ENCODE results near the gene GALK1. TPM values are rescaled to one million over a fixed set of nuclear protein-coding genes. Genes with fewer than 3 reads are reported as not detected.

GALK1 gene
- polyA plus RNA-seq, 1 donor (not counting 4 experiments of a cell fraction or from before 2014, with no cell fraction given), result 1.3 TPM

GRCh38 chr17:75764417-75764710, 628 bp downstream of the GALK1 start:
- Histone ChIP-seq H3K9ac (ENCODE audit: control insufficient read depth, extremely low read depth, insufficient read depth, low read length) (peak overlapping the region; percentile 64), H3K9me3 (ENCODE audit: control insufficient read depth, low read depth, low read length) (no peaks in the 10 kb centered on the region), H3K4me2 (ENCODE audit: control insufficient read depth, extremely low read depth, insufficient read depth, low read depth, low read length) (peak overlapping the region; percentile 91), H3K27me3 (ENCODE audit: control insufficient read depth, extremely low read depth, insufficient read depth, low read length) (no peaks in the 10 kb centered on the region), H3K4me3 (ENCODE audit: control insufficient read depth in 2 of 3, extremely low read depth in 1 of 3, insufficient read depth in 2 of 3, low read depth in 1 of 3, low read length in 3 of 3) (peak overlapping the region; percentile 50 to 66 (median 51)), H4K20me1 (ENCODE audit: control insufficient read depth, extremely low read depth, insufficient read depth, low read length) (peaks cover 8% of the 10 kb centered on the region), H3K36me3 (ENCODE audit: control insufficient read depth in 2 of 2, extremely low read depth in 1 of 2, insufficient read depth in 2 of 2, low read length in 2 of 2) (peaks cover 3 to 5% of the 10 kb centered on the region in 2 experiments), H3K9me1 (ENCODE audit: control insufficient read depth, extremely low read depth, insufficient read depth, low read length) (no peaks in the 10 kb centered on the region), H3K27ac (ENCODE audit: control insufficient read depth, insufficient read depth, low read length) (peak overlapping the region; percentile 20), H2AFZ (ENCODE audit: control insufficient read depth, low read length) (peak overlapping the region; percentile 26), H3K79me2 (ENCODE audit: control insufficient read depth, insufficient read depth, low read length) (no peaks in the 10 kb centered on the region), H3K4me1 (ENCODE audit: control insufficient read depth, extremely low read depth, insufficient read depth, low read length) (no peaks in the 10 kb centered on the region)
- no peak for TF ChIP-seq EZH2 (IDR thresholded peaks at IDR 0.05; ENCODE audit: low read length)
- peak in 1 of 3 experiments; percentile 45 for TF ChIP-seq CTCF (optimal IDR thresholded peaks at IDR 0.05 in 1 of 3, IDR thresholded peaks at IDR 0.05 in 1 of 3, conservative IDR thresholded peaks at IDR 0.05 in 1 of 3; ENCODE audit: extremely low read depth in 1 of 3, insufficient read depth in 2 of 3, low read length in 3 of 3)
- dilution Hi-C loops (cut with MboI; ENCODE audit: extremely low pct_ligation_motif_present, low sequenced_read_pairs), result no loop called here
- DNase-seq (ENCODE audit: low read depth, low spot score) (no peak), FAIRE-seq (no peak)

DNA sequence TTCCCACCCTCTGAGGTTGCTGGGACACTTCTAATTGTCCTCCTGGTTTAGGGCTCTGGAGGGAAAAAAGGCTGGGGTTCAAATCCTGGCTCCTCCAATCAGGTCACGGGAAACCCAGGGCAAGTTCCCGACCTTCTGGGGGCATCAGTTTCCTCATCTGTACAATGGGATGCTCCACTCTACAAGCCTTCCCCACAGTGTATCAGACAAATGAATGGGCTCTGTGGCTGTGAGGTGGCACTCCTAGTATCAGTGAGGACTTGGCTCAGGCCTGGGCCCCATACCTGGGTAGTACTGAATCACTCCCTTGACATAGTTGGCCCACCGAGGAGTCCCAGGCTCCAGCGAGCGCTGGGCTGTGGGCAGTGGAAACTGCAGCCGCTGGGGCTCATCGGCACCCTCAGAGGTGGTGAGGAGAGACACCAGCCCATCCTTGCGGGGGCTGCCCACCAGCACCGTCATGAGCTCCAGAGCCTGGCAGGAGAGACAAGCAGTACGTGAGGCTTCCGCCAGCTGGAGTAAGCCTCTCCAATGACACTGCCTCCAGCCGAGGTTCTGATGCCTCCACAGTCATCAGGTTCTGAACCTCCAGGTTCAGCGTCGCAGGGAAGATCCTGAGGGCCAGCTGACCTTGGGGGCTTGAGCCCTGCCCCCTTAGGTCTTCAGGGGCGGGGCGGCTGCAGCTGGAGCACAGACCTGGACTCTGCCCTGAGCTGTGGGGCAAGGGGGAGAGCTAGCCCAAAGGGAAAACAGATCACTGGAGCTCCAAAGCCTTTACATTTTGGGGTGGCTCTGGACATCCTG, 1.2 kb downstream of the GALK1 start:
- Histone ChIP-seq H3K27ac (ENCODE audit: control insufficient read depth, insufficient read depth, low read length) (no peak overlapping the region), H2AFZ (ENCODE audit: control insufficient read depth, low read length) (no peak overlapping the region), H3K9me3 (ENCODE audit: control insufficient read depth, low read depth, low read length) (no peaks in the 10 kb centered on the region), H3K4me1 (ENCODE audit: control insufficient read depth, extremely low read depth, insufficient read depth, low read length) (no peaks in the 10 kb centered on the region), H3K27me3 (ENCODE audit: control insufficient read depth, extremely low read depth, insufficient read depth, low read length) (no peaks in the 10 kb centered on the region), H3K9me1 (ENCODE audit: control insufficient read depth, extremely low read depth, insufficient read depth, low read length) (no peaks in the 10 kb centered on the region), H3K36me3 (ENCODE audit: control insufficient read depth in 2 of 2, extremely low read depth in 1 of 2, insufficient read depth in 2 of 2, low read length in 2 of 2) (peaks cover 5 to 7% of the 10 kb centered on the region in 2 experiments), H3K9ac (ENCODE audit: control insufficient read depth, extremely low read depth, insufficient read depth, low read length) (peak overlapping the region; percentile 64), H3K4me2 (ENCODE audit: control insufficient read depth, extremely low read depth, insufficient read depth, low read depth, low read length) (peak overlapping the region; percentile 91), H4K20me1 (ENCODE audit: control insufficient read depth, extremely low read depth, insufficient read depth, low read length) (peaks cover 8% of the 10 kb centered on the region), H3K79me2 (ENCODE audit: control insufficient read depth, insufficient read depth, low read length) (no peaks in the 10 kb centered on the region), H3K4me3 (ENCODE audit: control insufficient read depth in 2 of 3, extremely low read depth in 1 of 3, insufficient read depth in 2 of 3, low read depth in 1 of 3, low read length in 3 of 3) (peak overlapping the region; percentile 50 to 66 (median 51))
- FAIRE-seq (no peak), DNase-seq (ENCODE audit: low read depth, low spot score) (no peak)
- dilution Hi-C loops (cut with MboI; ENCODE audit: extremely low pct_ligation_motif_present, low sequenced_read_pairs), result no loop called here
- TF ChIP-seq CTCF (optimal IDR thresholded peaks at IDR 0.05 in 1 of 3, IDR thresholded peaks at IDR 0.05 in 1 of 3, conservative IDR thresholded peaks at IDR 0.05 in 1 of 3; ENCODE audit: extremely low read depth in 1 of 3, insufficient read depth in 2 of 3, low read length in 3 of 3), result no peak
- TF ChIP-seq EZH2 (IDR thresholded peaks at IDR 0.05; ENCODE audit: low read length), result no peak
